ENCODE measurements around the gene ALG14.

The ALG14 gene

GRCh38 chr1:94979656-94980581 is 92.8 kb downstream of the ALG14 start:
- DNase-seq (ENCODE audit: low spot score), result no peak

GRCh38 chr1:94979131-94979530 is 93.6 kb downstream of the ALG14 start:
- no peak for DNase-seq (ENCODE audit: low spot score)

GRCh38 chr1:94978401-94978800 is 94.3 kb downstream of the ALG14 start:
- no peak for DNase-seq (ENCODE audit: low spot score)

GRCh38 chr1:94976971-94977548 is 95.7 kb downstream of the ALG14 start:
- no peak for DNase-seq (ENCODE audit: low spot score)

GRCh38 chr1:94974824-94975223 is 97.9 kb downstream of the ALG14 start:
- no peak for DNase-seq (ENCODE audit: low spot score)

GRCh38 chr1:94974241-94974640 is 98.5 kb downstream of the ALG14 start:
- DNase-seq (ENCODE audit: low spot score), result no peak

- DNase-seq (ENCODE audit: low spot score), result no peak
These were observed 99.3 kb downstream of the ALG14 start for GRCh38 chr1:94973309-94973922.

- peak; percentile 54 for DNase-seq (ENCODE audit: low spot score)
These were observed 101.2 kb downstream of the ALG14 start for GRCh38 chr1:94971491-94971924.

GRCh38 chr1:94970783-94971182 is 102.0 kb downstream of the ALG14 start:
- DNase-seq (ENCODE audit: low spot score), result peak; percentile 33

GRCh38 chr1:94969137-94969536 is 103.6 kb downstream of the ALG14 start:
- DNase-seq (ENCODE audit: low spot score), result no peak

- DNase-seq (ENCODE audit: low spot score), result no peak
These were observed 106.7 kb downstream of the ALG14 start for GRCh38 chr1:94966033-94966432.

- DNase-seq (ENCODE audit: low spot score), result no peak
These were observed 108.9 kb downstream of the ALG14 start for GRCh38 chr1:94963864-94964263.

GRCh38 chr1:94962409-94963265 is 110.1 kb downstream of the ALG14 start:
- DNase-seq (ENCODE audit: low spot score), result no peak

GRCh38 chr1:94961988-94962387 is 110.8 kb downstream of the ALG14 start:
- no peak for DNase-seq (ENCODE audit: low spot score)

- no peak for DNase-seq (ENCODE audit: low spot score)
These were observed 111.2 kb downstream of the ALG14 start for GRCh38 chr1:94961582-94961981.

- DNase-seq (ENCODE audit: low spot score), result no peak
These were observed 114.7 kb downstream of the ALG14 start for GRCh38 chr1:94958081-94958480.

- no peak for DNase-seq (ENCODE audit: low spot score)
These were observed 116.8 kb downstream of the ALG14 start for GRCh38 chr1:94955767-94956632.

GRCh38 chr1:94954263-94955220 is 118.2 kb downstream of the ALG14 start:
- DNase-seq (ENCODE audit: low spot score), result no peak

- no peak for DNase-seq (ENCODE audit: low spot score)
These were observed 119.0 kb downstream of the ALG14 start for GRCh38 chr1:94953746-94954145.

- no peak for DNase-seq (ENCODE audit: low spot score)
These were observed 119.6 kb downstream of the ALG14 start for GRCh38 chr1:94953107-94953506.
